ENCODE measurements around the gene RAB20.
A peak's percentile ranks its signal among the peaks of the same experiment; 100 is the strongest.

The RAB20 gene

DNA sequence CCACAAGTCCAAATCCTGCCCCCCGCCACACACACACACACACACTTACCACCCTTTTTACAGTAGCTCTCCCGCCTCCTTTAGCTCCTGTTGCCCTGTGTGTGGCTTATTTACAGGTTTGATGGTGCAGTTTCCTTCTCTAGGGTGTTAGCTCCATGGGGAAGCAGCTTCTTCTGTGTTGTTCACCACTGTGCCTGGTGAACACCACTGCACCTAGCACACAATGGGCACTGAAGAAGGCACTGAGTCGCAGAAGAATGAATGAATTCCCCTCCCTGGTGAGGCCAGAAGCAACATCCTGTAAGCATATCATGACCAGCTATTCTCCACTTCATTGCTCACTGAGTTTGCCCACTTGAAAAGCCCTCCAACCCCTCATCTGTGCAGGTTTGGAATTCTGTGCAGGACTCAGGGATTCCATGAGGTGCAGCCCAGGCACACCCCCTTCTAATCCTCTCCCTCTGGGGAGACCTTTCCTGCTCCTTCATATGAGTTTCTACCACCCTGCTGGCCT, 3.0 kb upstream of the RAB20 start:
- Histone ChIP-seq H3K27ac (replicated peaks) (no peak overlapping the region), H3K27me3 (ENCODE audit: insufficient read depth, poor library complexity, severe bottlenecking) (no peaks in the 10 kb centered on the region), H3K4me3 (replicated peaks; ENCODE audit: insufficient read depth, low read length) (no peak overlapping the region)
- no peak for DNase-seq (ENCODE audit: low read depth in 1 of 2, low spot score in 1 of 2)
- TF ChIP-seq SPI1 (IDR thresholded peaks at IDR 0.05; ENCODE audit: borderline replicate concordance, low read depth): no peak

DNA sequence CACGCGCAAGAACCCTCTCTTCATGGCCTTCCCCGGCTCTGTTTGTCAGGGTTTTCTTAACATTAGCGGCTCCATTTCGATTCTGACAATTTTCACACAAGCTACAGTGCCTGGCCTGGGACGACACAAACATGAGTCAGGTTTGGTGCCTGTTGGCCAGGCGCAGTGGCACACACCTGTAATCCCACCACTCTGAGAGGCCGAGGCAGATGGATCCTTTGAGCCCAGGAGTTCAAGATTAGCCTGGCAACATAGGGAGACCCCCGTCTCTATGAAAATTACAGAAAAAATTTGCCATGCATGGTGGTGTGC, 1.9 kb upstream of the RAB20 start:
- Histone ChIP-seq H3K27me3 (ENCODE audit: insufficient read depth, poor library complexity, severe bottlenecking) (no peaks in the 10 kb centered on the region), H3K4me3 (replicated peaks; ENCODE audit: insufficient read depth, low read length) (no peak overlapping the region), H3K27ac (replicated peaks) (no peak overlapping the region)
- no peak for TF ChIP-seq SPI1 (IDR thresholded peaks at IDR 0.05; ENCODE audit: borderline replicate concordance, low read depth)
- TF ChIP-seq, protein P1, sequence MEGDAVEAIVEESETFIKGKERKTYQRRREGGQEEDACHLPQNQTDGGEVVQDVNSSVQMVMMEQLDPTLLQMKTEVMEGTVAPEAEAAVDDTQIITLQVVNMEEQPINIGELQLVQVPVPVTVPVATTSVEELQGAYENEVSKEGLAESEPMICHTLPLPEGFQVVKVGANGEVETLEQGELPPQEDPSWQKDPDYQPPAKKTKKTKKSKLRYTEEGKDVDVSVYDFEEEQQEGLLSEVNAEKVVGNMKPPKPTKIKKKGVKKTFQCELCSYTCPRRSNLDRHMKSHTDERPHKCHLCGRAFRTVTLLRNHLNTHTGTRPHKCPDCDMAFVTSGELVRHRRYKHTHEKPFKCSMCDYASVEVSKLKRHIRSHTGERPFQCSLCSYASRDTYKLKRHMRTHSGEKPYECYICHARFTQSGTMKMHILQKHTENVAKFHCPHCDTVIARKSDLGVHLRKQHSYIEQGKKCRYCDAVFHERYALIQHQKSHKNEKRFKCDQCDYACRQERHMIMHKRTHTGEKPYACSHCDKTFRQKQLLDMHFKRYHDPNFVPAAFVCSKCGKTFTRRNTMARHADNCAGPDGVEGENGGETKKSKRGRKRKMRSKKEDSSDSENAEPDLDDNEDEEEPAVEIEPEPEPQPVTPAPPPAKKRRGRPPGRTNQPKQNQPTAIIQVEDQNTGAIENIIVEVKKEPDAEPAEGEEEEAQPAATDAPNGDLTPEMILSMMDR (IDR thresholded peaks at IDR 0.05; ENCODE audit: insufficient read depth, low read length): no peak
- TF ChIP-seq, protein P2, sequence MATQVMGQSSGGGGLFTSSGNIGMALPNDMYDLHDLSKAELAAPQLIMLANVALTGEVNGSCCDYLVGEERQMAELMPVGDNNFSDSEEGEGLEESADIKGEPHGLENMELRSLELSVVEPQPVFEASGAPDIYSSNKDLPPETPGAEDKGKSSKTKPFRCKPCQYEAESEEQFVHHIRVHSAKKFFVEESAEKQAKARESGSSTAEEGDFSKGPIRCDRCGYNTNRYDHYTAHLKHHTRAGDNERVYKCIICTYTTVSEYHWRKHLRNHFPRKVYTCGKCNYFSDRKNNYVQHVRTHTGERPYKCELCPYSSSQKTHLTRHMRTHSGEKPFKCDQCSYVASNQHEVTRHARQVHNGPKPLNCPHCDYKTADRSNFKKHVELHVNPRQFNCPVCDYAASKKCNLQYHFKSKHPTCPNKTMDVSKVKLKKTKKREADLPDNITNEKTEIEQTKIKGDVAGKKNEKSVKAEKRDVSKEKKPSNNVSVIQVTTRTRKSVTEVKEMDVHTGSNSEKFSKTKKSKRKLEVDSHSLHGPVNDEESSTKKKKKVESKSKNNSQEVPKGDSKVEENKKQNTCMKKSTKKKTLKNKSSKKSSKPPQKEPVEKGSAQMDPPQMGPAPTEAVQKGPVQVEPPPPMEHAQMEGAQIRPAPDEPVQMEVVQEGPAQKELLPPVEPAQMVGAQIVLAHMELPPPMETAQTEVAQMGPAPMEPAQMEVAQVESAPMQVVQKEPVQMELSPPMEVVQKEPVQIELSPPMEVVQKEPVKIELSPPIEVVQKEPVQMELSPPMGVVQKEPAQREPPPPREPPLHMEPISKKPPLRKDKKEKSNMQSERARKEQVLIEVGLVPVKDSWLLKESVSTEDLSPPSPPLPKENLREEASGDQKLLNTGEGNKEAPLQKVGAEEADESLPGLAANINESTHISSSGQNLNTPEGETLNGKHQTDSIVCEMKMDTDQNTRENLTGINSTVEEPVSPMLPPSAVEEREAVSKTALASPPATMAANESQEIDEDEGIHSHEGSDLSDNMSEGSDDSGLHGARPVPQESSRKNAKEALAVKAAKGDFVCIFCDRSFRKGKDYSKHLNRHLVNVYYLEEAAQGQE (IDR thresholded peaks at IDR 0.05; ENCODE audit: insufficient replicate concordance, low read depth): no peak
- TF ChIP-seq GABPA (IDR thresholded peaks at IDR 0.05; ENCODE audit: low read depth): no peak
- TF ChIP-seq POLR2AphosphoS5 (IDR thresholded peaks at IDR 0.05; ENCODE audit: low read depth): no peak
- DNase-seq (ENCODE audit: low read depth in 1 of 2, low spot score in 1 of 2): no peak

DNA sequence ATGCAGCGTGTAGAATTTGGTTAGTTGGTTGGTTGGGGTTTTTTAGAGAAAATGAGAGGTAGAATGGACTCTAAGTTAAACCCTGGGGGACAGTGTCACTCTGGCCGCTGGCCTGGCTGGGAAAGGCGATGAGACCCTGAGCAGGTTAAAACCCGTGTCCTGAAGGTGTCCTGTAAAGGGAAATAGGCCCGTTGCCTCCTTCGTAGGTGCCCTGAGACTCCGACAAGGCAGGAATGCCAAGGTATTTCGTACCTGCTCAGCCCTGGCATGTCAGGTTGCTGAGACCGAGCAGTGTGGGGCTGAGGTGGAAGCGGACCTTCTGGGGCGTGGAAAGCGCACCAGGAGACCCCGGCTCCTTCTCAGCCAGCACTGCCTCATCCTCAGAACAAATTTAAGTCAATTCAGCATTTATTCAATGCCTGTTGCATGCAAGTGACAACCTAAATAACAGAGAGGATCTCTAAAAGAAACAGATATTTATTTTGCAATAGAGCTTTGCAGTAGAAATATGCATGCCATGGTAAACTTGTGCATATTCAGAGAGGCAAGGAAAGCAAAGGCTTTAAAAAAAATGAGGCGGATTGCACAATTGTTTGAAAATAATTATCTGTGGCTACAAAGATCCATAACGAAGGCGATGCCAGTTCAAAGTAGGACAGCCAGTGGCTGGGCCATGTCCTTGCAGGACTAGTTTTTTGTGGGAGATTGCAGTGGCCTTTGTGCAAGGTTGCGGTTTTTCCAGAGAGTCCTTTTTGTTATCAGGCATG, 1.4 kb upstream of the RAB20 start:
- TF ChIP-seq SPI1 (IDR thresholded peaks at IDR 0.05; ENCODE audit: borderline replicate concordance, low read depth): no peak
- no peak for TF ChIP-seq POLR2AphosphoS5 (IDR thresholded peaks at IDR 0.05; ENCODE audit: low read depth)
- no peak for TF ChIP-seq GABPA (IDR thresholded peaks at IDR 0.05; ENCODE audit: low read depth)
- TF ChIP-seq, protein P1 (IDR thresholded peaks at IDR 0.05; ENCODE audit: insufficient read depth, low read length): no peak
- TF ChIP-seq, protein P2 (IDR thresholded peaks at IDR 0.05; ENCODE audit: insufficient replicate concordance, low read depth): no peak
- no peak for DNase-seq (ENCODE audit: low read depth in 1 of 2, low spot score in 1 of 2)
- Histone ChIP-seq H3K4me3 (replicated peaks; ENCODE audit: insufficient read depth, low read length) (peak overlapping the region; percentile 79), H3K27me3 (ENCODE audit: insufficient read depth, poor library complexity, severe bottlenecking) (no peaks in the 10 kb centered on the region), H3K27ac (replicated peaks) (peak overlapping the region; percentile 86)

DNA sequence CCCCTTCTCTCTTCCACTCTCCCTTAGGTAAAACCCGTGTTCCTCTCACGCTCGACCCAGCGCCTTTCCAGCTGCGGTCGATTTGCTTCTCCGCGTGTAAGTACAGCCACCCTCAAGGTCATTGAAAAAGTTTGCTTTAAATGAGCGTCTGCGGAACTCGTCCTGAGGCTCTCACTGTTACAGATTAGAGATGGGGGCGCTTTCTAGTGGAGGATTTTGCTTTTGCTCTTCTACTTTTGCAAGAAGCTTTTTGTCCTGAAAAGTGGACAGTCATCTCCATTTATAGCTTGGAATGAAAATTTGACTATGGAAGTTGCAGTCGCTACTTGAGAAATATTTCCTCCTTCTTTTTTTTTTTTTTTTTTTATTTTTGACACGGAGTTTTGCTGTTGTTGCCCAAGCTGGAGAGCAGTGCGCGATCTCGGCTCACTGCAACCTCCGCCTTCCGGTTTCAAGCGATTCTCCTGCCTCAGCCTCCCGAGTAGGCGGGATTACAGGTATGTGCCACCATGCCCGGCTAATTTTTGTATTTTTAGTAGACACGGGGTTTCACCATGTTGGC, 595 bp upstream of the RAB20 start:
- DNase-seq (ENCODE audit: low read depth in 1 of 2, low spot score in 1 of 2): peak in 1 of 2 experiments; percentile 62
- H3K27me3 ChIP-seq (ENCODE audit: insufficient read depth, poor library complexity, severe bottlenecking): no peaks in the 10 kb centered on the region
- peak overlapping the region; percentile 79 for H3K4me3 ChIP-seq (replicated peaks; ENCODE audit: insufficient read depth, low read length)
- TF ChIP-seq SPI1 (IDR thresholded peaks at IDR 0.05; ENCODE audit: borderline replicate concordance, low read depth) (peak; percentile 26; the same call in 1 of the 2 replicates), GABPA (IDR thresholded peaks at IDR 0.05; ENCODE audit: low read depth) (0 out of 2 replicates have a peak, but pooled peaks have one; percentile 6)
- TF ChIP-seq, protein P2 (IDR thresholded peaks at IDR 0.05; ENCODE audit: insufficient replicate concordance, low read depth): peak; percentile 55
- TF ChIP-seq, protein P1 (IDR thresholded peaks at IDR 0.05; ENCODE audit: insufficient read depth, low read length): no peak
- peak overlapping the region; percentile 86 for H3K27ac ChIP-seq (replicated peaks)
